GM21515 (cell line): ENCODE data around the gene ANXA2R.
"Not testable (repeated sequence)": the region's sequence is repeated elsewhere in the genome, so short reads cannot be mapped to it uniquely, and the experiment has no call there.

ENCODE experiments used
- ATAC-seq: cut with Tn5 transposase; IDR thresholded peaks from one replicate; pipeline ENCODE4 v1.9.1; 2021; ENCODE audit not compliant: unreplicated experiment

Gene ANXA2R

GRCh38 chr5:43036409-43036808, 3.7 kb downstream of the ANXA2R start:
- no peak for ATAC-seq

DNA sequence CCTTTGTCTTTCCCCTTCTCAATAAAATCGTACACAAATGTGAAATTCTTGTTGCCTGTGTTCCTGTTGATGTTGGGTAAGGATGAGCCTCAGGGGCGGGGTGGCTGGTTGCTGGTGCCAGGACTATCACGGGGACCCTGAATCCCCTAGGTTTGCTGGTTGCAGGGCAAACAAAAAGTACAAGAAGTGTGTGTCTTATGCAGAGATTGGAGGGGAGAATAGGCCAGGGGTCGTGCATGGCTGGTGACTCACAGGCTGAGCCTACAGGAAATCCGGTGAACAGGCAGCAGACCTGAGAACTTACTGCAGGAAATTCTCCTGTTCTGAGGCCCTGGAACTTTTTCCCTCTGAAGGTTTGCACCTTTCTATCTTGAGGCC, 5.5 kb downstream of the ANXA2R start:
- no peak for ATAC-seq

DNA sequence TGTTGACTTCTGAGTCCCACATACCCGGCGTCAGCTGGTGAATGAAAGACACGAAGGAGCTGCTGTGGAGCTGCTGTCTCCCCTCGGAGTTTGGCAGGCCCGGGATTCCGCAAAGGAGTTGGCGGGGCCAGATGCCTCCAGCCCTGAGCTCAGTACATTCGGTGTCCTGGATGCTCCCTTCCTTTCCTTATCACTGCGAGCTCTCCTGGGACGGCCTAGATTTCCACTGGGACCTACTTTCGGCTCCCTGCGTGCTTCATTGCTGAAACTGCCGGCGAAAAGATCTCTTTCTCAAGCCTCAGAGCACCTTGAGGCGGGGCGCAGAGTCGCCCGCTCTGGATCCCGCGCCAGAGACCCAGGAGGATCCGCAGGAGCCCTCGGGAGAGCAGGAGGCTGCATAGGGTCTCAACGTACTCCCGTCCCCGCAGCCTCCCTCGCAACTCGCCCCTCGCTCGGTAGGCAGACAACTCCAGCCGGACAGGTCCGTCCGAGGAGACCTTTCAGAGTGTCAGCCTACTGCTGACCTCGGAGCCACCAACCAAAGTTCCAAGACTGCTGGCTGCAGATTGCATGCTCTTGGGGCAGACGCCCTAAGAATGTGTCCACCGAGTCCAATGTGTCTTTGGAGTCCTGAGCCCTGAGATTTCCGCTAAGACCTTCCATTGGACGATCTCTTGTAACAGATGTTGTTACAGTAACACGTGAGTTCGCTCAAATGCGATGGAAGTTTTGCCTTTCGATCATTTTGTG, 6.1 kb downstream of the ANXA2R start:
- ATAC-seq = no peak

GRCh38 chr5:43027054-43027785, 12.9 kb downstream of the ANXA2R start:
- ATAC-seq = no peak

GRCh38 chr5:43025184-43025950, 14.8 kb downstream of the ANXA2R start:
- not testable (repeated sequence) for ATAC-seq

GRCh38 chr5:43024217-43024616, 15.9 kb downstream of the ANXA2R start:
- ATAC-seq = no peak

DNA sequence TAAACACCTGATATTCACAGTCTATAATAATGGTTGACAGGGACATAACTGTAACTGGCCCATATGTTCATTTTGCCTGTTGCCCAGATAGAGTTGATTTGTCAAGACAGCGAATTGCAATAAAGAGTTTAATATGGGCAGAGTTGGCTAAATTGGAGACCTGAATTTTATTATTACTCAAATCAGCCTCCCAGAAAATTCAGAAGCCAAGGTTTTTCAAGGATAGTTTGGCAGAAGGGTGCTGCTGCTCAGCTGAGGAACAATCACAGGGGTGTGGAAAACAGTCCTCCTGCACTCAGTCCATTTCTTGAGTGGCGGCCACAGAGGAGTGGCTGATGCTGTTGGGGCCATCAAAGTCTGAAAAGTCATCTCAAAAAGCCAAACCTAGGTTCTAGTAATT, 19.0 kb downstream of the ANXA2R start:
- ATAC-seq = no peak

GRCh38 chr5:43020399-43020746, 19.7 kb downstream of the ANXA2R start:
- ATAC-seq = peak; percentile 8

GRCh38 chr5:43019614-43020398, 20.3 kb downstream of the ANXA2R start:
- peak; percentile 72 for ATAC-seq

GRCh38 chr5:43019291-43019613, 20.9 kb downstream of the ANXA2R start:
- no peak for ATAC-seq

GRCh38 chr5:43017428-43017815, 22.7 kb downstream of the ANXA2R start:
- no peak for ATAC-seq

DNA sequence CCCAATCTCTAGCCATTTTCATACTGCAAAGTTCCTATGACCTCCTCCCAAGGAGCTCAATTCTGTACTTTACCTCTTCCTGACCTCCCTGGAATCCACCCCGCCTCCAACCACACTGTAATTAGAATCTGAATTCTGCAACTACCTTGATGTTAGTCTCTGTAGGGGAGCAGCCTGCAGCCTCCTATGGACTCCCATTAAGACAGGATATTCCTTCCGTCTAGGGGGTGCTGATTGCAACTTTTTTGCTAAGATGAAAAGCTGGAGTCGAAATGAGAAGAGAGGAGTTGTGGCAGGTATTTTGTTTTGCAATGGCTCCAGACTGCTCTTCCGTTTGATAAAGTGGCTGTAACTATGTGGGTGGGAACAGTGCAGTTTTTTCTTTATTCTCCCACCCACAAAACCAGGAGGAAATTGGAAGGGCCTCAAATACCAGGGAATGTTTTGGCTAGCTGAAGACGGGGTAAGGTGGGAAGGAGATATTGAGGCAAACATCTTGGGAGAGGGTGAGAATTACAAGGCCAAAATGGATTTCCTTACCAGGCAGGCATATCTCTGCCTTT, 23.8 kb downstream of the ANXA2R start:
- no peak for ATAC-seq

- ATAC-seq = no peak
Measured at GRCh38 chr5:43014522-43014921, 25.6 kb downstream of the ANXA2R start.

- ATAC-seq = no peak
Measured at GRCh38 chr5:43010935-43011315, 29.2 kb downstream of the ANXA2R start.

DNA sequence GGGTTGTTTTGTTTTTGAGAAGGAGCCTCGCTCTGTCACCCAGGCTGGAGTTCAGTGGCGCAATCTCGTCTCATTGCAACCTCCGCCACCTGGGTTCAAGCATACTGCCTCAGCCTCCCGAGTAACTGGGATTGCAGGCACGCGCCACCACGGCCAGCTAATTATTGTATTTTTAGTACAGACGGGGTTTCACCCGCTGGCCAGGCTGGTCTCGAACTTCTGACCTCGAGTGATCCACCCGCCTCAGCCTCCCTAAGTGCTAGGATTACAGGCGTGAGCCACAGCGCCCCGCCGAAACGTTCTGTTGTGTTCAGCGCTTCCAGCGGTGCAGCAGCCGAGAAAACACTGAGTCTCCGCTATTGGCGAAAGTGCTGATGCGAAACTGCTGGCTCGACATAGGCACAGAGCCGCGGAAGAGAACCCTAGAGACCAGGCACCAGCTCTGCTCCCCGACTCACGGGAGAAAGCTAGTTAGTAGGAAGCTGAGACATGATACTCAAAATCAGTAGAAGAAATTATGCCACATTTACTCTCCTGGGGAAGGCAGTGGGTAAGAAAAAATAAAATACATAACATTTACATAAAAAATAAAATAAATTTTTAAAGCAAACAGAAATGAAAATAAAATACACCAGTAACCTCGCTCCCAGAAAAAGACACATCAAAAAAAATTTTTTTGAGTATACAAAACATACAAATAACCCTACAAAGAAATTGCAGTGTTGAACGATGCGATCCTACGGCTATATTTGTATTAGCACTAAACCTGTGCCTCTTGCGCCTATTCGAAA, 31.6 kb downstream of the ANXA2R start:
- ATAC-seq = peak; percentile 39

DNA sequence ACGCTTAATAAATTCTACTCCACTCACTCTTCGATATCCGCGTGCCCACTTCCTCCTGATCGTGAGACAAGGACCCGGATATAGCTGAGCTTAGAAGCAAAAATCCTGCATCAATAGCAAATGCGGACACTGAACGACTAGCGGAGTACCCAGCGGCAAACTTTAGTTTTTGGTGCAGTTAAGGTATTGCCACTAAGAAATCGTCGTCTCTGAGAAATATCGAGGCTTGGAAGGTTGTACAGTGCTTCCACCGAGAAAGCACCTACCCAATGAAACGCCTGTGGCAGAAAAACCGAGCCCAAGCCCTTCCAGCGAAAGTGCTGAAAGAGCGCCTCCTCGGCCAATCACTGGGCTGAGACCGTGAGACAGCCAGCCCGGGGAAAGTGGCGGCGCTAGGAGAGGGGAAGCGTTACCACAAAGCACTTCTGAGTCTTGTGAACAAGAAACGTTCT, 32.2 kb downstream of the ANXA2R start:
- ATAC-seq = peak; percentile 54

DNA sequence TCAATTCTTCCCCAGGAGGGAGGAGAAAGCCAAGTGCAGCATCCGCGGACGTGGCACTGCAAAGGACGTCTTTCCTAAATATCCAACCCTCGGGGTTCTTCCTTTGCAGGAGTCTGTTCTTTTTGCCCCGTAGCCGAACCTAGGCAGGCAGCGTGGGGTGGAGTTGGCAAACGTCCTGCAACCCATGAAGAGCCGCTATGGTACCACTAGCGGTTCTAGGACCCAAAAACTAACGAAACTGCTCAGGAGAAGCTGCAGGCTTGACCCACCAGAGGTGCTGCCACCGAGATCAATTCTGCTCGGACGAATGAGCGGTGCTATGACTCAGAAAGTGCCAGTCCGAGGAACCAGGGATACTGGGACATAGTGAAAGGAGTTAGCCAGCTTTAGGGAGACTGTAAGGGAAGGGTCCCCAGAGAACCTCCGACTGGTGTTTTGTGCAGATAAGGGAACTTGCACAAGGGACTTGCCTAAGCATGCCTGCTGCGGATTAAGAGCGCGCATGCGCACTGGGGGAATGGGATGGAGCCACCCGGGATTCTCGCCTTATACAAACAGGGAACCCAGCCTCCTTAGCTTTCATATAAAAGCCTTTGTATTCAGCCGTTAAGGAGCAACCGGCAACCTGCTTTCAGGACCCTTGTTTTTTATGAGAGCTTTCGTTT, 32.7 kb downstream of the ANXA2R start:
- ATAC-seq = peak; percentile 34

DNA sequence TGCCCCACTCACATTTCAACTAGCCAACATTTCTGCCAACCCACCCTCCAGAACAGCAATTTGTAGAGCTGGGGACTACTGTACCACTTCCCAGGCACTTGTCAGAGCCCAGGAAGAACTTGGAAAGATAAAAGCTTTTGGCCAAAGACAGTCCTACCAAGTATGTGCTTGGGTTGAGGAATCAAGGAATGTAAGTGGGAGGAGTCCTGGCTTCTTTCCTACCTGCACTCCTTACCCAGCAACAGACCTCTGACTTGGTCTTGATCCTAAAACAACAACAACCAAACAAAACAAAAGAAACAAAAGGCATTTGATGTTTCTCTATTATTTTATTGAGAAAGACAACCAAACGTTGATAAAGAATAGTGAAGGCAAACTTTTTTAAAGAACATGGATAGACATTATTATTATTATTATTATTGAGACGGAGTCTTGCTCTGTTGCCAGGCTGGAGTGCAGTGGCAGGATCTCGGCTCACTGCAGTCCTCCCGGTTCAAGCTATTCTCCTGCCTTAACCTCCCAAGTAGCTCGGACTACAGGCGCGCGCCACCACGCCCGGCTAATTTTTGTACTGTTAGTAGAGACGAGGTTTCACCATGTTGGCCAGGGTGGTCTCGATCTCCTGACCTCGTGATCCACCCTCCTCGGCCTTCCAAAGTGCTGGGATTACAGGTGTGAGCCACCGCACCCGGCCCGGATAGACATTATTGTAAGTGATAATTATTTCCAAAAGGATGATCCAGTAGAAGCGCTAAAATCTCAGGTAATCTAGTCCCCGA, 33.5 kb downstream of the ANXA2R start:
- no peak for ATAC-seq

DNA sequence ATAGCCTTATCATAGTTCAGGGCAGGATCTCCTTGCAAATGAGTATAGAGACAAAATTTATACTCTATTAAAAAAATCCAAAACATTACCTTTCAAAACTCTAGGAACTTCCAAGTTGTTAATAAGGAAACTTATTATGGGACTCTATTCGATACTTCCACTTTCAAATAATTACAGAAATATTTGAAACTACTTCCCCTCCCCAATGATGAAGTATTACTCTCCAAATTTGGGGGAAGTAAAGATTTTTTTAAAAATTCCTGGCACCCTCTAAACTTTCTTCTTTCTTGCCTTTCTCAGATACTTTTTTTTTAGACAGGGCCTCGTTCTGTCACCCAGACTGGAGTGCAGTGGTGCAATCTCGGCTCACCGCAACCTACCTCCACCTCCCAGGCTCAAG, 35.1 kb downstream of the ANXA2R start:
- ATAC-seq = no peak
